ENCODE measurements around the gene LTB. TPM values are rescaled to one million over a fixed set of nuclear protein-coding genes. Genes with fewer than 3 reads are reported as not detected.

The LTB gene
- total RNA-seq, 4 donors from 2014 or later = 14.9 TPM; not detected in 3

DNA sequence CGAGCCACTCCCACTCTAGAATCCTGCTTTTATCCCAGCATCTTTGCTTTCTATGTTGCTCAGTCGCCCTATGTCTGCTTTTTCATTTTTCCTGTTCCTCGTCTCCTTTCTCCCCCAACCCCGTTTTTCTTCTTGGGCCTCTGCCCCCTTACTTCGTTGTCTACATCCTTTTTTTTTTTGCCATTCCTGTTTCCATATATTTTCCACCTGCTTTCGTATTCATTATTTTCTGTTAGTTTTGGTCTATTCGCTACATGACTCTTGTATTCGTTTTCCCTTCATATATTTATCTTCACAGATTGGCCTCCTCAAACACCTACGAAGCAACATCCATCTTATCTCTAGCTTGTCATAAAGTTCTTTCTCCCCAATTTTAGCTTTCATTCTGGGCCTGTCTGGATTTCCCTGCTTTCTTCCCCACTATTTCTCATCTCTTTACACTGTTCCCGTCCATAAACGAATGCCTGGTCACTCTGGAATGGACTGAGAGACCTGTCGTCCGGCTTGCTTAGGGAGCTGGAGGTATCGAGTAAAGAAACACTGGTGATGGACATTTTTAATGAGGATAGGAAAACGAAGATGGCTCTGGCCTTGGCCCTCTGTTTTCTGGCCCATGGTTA is 39.2 kb upstream of the LTB start:
- TF ChIP-seq POLR2A (IDR thresholded peaks at IDR 0.05) = no peak
- TF ChIP-seq, protein P1, sequence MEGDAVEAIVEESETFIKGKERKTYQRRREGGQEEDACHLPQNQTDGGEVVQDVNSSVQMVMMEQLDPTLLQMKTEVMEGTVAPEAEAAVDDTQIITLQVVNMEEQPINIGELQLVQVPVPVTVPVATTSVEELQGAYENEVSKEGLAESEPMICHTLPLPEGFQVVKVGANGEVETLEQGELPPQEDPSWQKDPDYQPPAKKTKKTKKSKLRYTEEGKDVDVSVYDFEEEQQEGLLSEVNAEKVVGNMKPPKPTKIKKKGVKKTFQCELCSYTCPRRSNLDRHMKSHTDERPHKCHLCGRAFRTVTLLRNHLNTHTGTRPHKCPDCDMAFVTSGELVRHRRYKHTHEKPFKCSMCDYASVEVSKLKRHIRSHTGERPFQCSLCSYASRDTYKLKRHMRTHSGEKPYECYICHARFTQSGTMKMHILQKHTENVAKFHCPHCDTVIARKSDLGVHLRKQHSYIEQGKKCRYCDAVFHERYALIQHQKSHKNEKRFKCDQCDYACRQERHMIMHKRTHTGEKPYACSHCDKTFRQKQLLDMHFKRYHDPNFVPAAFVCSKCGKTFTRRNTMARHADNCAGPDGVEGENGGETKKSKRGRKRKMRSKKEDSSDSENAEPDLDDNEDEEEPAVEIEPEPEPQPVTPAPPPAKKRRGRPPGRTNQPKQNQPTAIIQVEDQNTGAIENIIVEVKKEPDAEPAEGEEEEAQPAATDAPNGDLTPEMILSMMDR (IDR thresholded peaks at IDR 0.05) = no peak
- H3K4me3 ChIP-seq = peak overlapping the region; percentile 54 to 100 (median 88)
- no peaks in the 10 kb centered on the region for H3K27me3 ChIP-seq
- DNase-seq = no peak
- H3K9me3 ChIP-seq = no peaks in the 10 kb centered on the region
- peaks cover 0 to 38% (median 0%) of the 10 kb centered on the region in 3 donors for H3K36me3 ChIP-seq
- peak overlapping the region; percentile 95 to 99 (median 98) for H3K27ac ChIP-seq
- H3K4me1 ChIP-seq = peaks cover 0 to 16% (median 0%) of the 10 kb centered on the region in 4 donors

DNA sequence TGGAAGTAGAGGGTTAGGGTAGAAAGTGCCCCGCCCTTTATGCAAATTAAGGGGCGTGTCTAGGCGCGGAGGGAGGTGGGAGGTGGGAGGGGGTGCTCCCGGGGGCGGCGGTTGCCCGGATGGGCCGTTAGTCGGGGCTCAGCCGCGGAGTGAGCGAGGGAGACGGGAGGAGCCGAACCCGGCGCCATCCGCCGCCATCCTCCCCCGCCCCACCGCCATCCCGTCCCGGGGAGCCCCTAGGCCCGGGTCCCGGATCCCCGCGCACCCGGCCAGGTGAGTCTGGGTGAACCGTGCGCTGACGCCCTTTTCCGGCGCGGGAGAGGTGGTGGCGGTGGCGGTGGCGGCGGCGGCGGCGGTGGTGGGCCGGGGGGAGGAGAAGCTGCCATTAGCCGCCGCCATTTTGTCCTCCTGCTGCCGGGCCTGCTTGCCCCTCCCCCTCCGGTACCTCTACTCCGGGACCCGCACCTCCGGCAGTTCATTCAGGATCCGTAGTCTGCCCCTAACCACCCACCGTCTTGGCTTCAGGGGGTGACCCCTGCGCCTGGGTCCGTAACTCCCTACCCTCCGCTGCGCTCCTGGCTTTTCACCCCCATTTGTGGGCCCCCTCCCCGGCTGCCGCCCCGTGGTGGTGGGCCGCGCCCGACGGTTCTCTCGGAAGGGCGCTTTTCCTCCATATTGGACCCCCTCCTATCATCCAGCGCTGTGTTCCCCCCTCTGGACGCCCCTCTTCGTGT is 38.5 kb upstream of the LTB start, which contains the start of gene PRRC2A:
Gene PRRC2A, plus strand, starts transcription at position 130 of the 734 bp plus-strand sequence. CDS start 2,075 bp downstream, outside the sequence.
- Histone ChIP-seq H3K27ac (peak within 1 kb of the TSS; percentile 95 to 99 (median 98)), H3K9me3 (no peaks in the 10 kb centered on the region), H3K4me1 (peaks cover 0 to 16% (median 3%) of the 10 kb centered on the region in 4 donors), H3K27me3 (no peaks in the 10 kb centered on the region), H3K4me3 (peak within 1 kb of the TSS; percentile 54 to 100 (median 88)), H3K36me3 (peaks cover 0 to 31% (median 0%) of the 10 kb centered on the region in 3 donors)
- peak; percentile 44 to 56 for TF ChIP-seq POLR2A (IDR thresholded peaks at IDR 0.05)
- TF ChIP-seq, protein P1 (IDR thresholded peaks at IDR 0.05) = peak in 1 of 6 experiments; percentile 2
- peak in 2 of 3 donors; percentile 81 to 89 for DNase-seq

DNA sequence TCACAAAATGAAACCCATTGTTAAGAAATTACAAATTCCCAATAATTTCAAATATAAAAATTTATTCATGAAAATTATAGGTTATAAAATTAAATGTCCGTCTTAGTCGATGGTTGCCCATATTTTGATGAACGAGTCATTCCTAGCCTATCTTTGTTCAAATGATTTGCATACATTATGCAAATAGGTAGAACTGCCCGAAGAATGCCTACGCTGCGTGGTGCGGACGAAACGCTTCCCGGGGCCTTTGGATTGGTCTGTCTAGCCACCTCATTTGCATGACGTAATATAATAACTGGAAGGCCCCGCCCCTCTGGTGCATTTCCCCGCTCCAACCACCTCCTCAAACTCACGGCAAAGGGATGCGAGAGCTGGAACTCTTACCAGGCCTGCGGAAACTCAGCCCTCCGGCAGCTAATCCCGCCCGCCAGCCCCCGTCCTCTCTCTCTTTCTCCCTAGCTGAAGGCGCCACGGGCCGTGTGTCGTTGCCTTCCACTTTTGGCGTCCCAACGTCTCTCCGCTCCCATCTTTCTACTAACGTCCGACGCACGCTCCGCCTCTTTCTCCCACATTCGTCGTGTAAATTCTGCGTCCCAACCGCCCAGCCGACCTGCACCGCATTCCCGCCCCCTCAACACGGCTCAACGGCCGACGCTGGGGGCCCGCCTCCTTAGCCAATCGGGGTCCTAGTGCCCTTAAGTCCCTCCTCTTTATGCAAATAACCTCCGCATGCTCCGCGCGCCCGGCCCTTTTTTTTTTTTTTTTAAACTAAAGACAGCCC is 37.8 kb upstream of the LTB start:
- H3K27ac ChIP-seq = peak overlapping the region; percentile 95 to 99 (median 98)
- peak; percentile 85 to 94 for TF ChIP-seq POLR2A (IDR thresholded peaks at IDR 0.05)
- TF ChIP-seq, protein P1 (IDR thresholded peaks at IDR 0.05) = peak in 2 of 6 experiments; percentile 22 to 28
- no peaks in the 10 kb centered on the region for H3K9me3 ChIP-seq
- DNase-seq = peak; percentile 98 to 99 (median 98)
- H3K4me3 ChIP-seq = peak overlapping the region; percentile 54 to 100 (median 88)
- H3K27me3 ChIP-seq = no peaks in the 10 kb centered on the region
- H3K36me3 ChIP-seq = peaks cover 0 to 24% (median 0%) of the 10 kb centered on the region in 3 donors
- peaks cover 0 to 21% (median 7%) of the 10 kb centered on the region in 4 donors for H3K4me1 ChIP-seq

DNA sequence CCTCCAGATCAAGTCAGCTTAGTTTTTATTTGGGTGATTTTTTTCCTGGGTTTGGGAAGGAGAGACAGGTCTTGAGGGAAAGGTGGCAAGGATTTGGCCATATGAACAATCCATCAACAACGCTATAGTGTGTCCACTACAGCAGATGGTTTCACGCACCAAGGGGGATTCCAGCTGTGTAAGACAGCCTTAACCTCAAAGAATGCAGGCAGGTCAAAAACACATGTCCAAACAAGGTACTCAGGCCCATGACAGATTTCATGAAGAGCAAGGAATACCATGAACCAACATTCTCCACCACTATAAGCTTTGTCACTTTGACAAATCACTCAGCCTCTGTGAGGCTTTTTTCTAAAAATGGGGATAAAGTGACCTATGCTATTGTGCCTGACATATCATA is 34.8 kb upstream of the LTB start:
- H3K4me3 ChIP-seq = no peak overlapping the region
- peaks cover 0 to 22% (median 8%) of the 10 kb centered on the region in 4 donors for H3K4me1 ChIP-seq
- no peaks in the 10 kb centered on the region for H3K27me3 ChIP-seq
- H3K27ac ChIP-seq = no peak overlapping the region
- TF ChIP-seq POLR2A (IDR thresholded peaks at IDR 0.05) = no peak
- TF ChIP-seq, protein P1 (IDR thresholded peaks at IDR 0.05) = no peak
- H3K9me3 ChIP-seq = no peaks in the 10 kb centered on the region
- no peaks in the 10 kb centered on the region for H3K36me3 ChIP-seq
- no peak for DNase-seq

DNA sequence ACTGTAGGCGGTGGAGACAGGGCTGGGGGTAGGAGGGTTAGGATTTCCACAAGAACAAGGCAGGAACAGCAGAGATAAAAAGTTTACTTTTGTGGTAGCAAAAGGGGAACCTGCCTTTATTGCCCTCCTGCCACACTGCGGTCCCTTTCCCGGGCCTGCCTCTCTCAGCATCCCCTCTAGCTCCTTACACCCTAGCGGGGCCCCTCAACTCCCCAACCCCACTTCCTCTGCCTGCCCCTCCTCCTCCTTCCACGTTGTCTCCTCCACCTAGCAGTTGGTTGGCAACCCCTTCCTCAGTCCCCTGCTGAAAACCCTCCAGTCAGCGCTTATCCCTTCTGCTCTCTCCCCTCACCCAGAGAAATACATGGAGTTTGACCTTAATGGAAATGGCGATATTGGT is 33.5 kb upstream of the LTB start:
- peak overlapping the region in 3 of 4 donors; percentile 30 to 70 (median 62) for H3K27ac ChIP-seq
- TF ChIP-seq, protein P1 (IDR thresholded peaks at IDR 0.05) = no peak
- no peak for TF ChIP-seq POLR2A (IDR thresholded peaks at IDR 0.05)
- no peaks in the 10 kb centered on the region for H3K36me3 ChIP-seq
- peaks cover 0 to 14% (median 8%) of the 10 kb centered on the region in 4 donors for H3K4me1 ChIP-seq
- DNase-seq = peak in 1 of 3 donors; percentile 57
- H3K27me3 ChIP-seq = no peaks in the 10 kb centered on the region
- peak overlapping the region in 2 of 4 donors; percentile 7 to 15 for H3K4me3 ChIP-seq
- no peaks in the 10 kb centered on the region for H3K9me3 ChIP-seq
